HEK293T (cell line): ENCODE results near the gene KIF3A.

Source experiments
- ARNT ChIP-seq: fragments of 450-650 bp; IDR thresholded peaks from 2 replicates; pipeline ENCODE4 v1.6.1; 2017; ENCODE audit warnings: mild to moderate bottlenecking
- BHLHE40 ChIP-seq: fragments of 450-650 bp; IDR thresholded peaks from 2 replicates; pipeline ENCODE4 v1.6.1; 2016; ENCODE audit warnings: mild to moderate bottlenecking, moderate library complexity, borderline replicate concordance
- ELF4 ChIP-seq: fragments of 450-650 bp; IDR thresholded peaks from 2 replicates; pipeline ENCODE4 v1.6.1; 2017; ENCODE audit warnings: antibody characterized with exemption
- FOXA1 ChIP-seq: fragments of 450-650 bp; IDR thresholded peaks from 2 replicates; pipeline ENCODE4 v1.6.1; 2016; ENCODE audit warnings: mild to moderate bottlenecking
- FOXK2 ChIP-seq: fragments of 450-650 bp; IDR thresholded peaks from 2 replicates; pipeline ENCODE4 v1.6.1; 2016; ENCODE audit warnings: mild to moderate bottlenecking
- FOXM1 ChIP-seq: fragments of 450-650 bp; IDR thresholded peaks from 2 replicates; pipeline ENCODE4 v1.6.1; 2017; ENCODE audit warnings: mild to moderate bottlenecking, borderline replicate concordance
- HDGF ChIP-seq: fragments of 450-650 bp; IDR thresholded peaks from 2 replicates; pipeline ENCODE4 v1.6.1; 2017; ENCODE audit warnings: antibody characterized with exemption, borderline replicate concordance
- NFRKB ChIP-seq: fragments of 450-650 bp; IDR thresholded peaks from 2 replicates; pipeline ENCODE4 v1.6.1; 2016; ENCODE audit warnings: mild to moderate bottlenecking, moderate library complexity
- PKNOX1 ChIP-seq: fragments of 450-650 bp; IDR thresholded peaks from 2 replicates; pipeline ENCODE4 v1.6.1; 2016
- SP1 ChIP-seq: fragments of 450-650 bp; IDR thresholded peaks from 2 replicates; pipeline ENCODE4 v1.6.1; 2017
- SUZ12 ChIP-seq: fragments of 450-650 bp; IDR thresholded peaks from 2 replicates; pipeline ENCODE4 v1.6.1; 2016; ENCODE audit warnings: mild to moderate bottlenecking
- TARDBP ChIP-seq: fragments of 450-650 bp; IDR thresholded peaks from 2 replicates; pipeline ENCODE4 v1.6.1; 2016
- ZNF384 ChIP-seq: fragments of 450-650 bp; IDR thresholded peaks from 2 replicates; pipeline ENCODE4 v1.6.1; 2016

GRCh38 chr5:132773114-132773513 is 35.8 kb upstream of the KIF3A start:
- no peak for TF ChIP-seq SP1
- TF ChIP-seq HDGF: no peak
- TF ChIP-seq ELF4: no peak
- no peak for TF ChIP-seq PKNOX1
- TF ChIP-seq BHLHE40: no peak
- no peak for TF ChIP-seq FOXK2
- no peak for TF ChIP-seq FOXM1
- no peak for TF ChIP-seq SUZ12
- TF ChIP-seq TARDBP: no peak
- no peak for TF ChIP-seq ARNT
- no peak for TF ChIP-seq ZNF384
- no peak for TF ChIP-seq FOXA1
- TF ChIP-seq NFRKB: no peak
